GM21619 (cell line): ENCODE measurements around the gene USP24.

ENCODE experiments used
- ATAC-seq: cut with Tn5 transposase; IDR thresholded peaks from one replicate; pipeline ENCODE4 v1.9.1; 2021; ENCODE audit not compliant: unreplicated experiment

USP24 gene

GRCh38 chr1:55055084-55055882, 159.9 kb downstream of the USP24 start:
- no peak for ATAC-seq

DNA sequence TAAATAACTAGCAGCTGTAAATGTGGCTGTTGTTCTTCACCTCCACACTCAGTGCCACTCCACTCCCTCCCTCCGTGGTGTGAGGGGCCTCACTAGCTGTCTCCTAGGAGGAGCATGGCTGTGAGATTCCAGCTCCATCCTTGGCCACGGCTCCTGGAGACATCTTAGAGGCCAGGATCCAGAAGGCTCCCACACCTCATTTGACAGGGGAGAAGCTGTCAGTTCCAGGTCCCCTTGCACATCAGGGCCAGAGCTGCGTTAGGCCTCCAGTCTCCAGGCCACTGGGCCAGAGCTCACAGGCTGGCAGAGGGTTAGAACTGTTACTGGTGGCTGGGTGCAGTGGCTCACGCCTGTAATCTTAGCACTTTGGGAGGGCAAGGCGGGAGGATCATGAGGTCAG, 160.8 kb downstream of the USP24 start:
- no peak for ATAC-seq

DNA sequence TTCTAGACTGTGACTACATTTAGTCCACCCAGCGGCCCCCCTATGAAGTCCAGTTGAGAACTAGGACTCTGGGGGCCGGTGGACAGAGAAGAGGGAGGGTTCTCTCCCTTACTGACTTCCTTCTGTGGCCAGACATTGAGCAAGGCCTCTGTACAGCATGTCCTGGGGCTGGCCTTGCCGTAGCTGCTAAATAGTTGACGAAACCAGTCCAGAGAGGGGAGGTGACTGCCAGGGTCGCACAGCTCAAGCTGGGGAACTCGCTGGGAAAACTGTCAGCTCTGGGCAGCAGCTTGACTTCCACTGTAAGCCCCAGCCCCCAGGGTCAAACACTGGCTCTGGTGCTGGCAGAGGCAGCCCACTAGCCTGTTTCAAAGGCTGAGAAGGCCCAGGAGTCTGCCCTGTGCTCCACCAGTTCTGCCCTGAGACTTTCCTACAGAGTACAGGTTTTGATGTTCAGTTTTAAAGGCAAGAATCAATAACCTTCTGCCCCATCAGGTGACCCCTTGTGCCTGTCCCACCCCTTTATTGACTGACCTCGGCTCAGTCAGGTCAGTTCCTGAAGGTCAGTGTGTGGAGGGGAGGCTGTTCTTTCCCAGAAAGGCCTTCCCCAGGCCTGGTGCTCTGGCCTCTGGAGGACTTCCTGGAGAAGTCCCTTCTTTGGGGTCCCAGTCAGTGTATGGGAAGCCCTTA, 161.8 kb downstream of the USP24 start:
- no peak for ATAC-seq

- ATAC-seq, result no peak
Observed at GRCh38 chr1:55052221-55053142, 162.7 kb downstream of the USP24 start.

DNA sequence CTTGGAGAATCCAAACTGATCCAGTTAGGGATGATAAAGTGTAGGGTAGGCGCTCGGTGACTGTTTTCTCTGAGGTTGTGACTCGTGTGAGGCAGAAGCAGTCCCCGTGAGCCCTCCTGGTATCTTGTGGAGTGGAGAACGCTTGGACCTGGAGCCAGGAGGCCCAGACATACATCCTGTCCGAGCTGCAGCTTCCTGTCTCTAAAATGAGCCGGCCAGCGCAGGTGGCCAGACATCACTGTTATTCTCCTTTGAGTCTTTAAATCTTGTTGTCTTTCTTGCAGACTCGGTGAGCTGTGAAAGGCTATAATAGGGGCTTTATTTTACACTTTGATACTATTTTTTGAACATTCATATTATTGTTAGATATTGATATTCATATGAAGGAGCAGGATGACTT, 163.5 kb downstream of the USP24 start:
- ATAC-seq, result no peak

DNA sequence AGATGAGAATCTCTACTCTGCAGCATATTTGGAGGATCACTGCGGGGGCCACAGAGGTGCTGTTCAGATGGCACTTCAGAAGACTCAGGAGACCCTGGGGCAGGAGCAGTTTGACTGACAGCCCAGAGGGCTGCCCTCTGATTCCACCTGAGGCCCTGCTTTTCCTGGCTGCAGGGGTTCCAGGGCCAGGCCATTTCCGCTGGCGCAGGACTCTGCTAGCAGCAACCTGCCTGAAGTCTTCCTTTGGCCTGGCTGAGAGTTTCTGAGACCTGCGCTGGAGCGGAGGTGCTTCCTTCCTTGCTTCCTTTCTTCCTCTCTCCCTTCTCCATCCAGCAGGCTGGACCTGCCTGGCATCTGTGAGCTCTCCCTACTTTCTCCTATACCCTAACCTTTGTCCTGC, 164.0 kb downstream of the USP24 start:
- ATAC-seq, result no peak

- no peak for ATAC-seq
Observed at GRCh38 chr1:55050283-55050682, 164.9 kb downstream of the USP24 start.

DNA sequence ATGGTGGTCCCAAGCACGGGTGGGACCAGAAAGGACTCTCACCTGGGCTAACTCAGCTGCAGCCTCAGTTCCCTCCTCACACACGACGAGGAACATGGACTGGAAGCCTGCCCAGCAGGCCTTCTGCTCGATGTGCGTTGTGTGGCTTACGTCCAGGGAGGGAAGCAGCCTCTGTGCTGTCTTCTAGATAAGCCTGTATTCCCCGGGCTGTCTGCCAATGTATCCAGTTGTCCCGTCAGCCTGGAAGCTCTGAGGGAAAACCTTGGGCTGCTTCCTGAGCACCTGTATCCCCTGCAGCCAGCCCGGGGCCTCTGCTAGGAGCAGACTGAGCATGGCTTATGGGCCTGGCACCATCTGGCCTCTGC, 165.3 kb downstream of the USP24 start:
- ATAC-seq, result no peak

- no peak for ATAC-seq
Observed at GRCh38 chr1:55049271-55049913, 165.8 kb downstream of the USP24 start.

- no peak for ATAC-seq
Observed at GRCh38 chr1:55048453-55049270, 166.5 kb downstream of the USP24 start.

DNA sequence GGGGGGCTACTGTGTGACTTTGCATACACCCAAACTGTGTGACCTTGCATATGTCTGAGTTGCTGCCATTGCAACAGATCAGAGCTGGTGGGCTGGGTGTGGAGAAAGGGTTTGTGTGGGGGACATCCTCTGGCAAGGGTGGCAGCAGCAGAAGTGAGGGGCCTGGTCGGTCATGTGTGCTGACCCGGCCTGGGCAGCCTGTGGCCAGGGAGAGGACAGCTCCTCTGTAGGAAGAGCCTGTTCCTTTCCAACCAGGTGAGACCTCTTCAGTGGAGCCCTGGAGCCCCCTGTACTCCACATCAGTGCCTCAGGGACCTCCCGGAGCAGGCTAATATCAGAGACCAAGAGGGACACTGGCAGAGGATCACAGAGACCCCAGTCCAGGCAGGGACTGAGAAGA, 167.6 kb downstream of the USP24 start:
- ATAC-seq, result no peak

GRCh38 chr1:55046871-55047270, 168.3 kb downstream of the USP24 start:
- ATAC-seq, result no peak

GRCh38 chr1:55045430-55045829, 169.7 kb downstream of the USP24 start:
- no peak for ATAC-seq

GRCh38 chr1:55044617-55045397, 170.4 kb downstream of the USP24 start:
- no peak for ATAC-seq

DNA sequence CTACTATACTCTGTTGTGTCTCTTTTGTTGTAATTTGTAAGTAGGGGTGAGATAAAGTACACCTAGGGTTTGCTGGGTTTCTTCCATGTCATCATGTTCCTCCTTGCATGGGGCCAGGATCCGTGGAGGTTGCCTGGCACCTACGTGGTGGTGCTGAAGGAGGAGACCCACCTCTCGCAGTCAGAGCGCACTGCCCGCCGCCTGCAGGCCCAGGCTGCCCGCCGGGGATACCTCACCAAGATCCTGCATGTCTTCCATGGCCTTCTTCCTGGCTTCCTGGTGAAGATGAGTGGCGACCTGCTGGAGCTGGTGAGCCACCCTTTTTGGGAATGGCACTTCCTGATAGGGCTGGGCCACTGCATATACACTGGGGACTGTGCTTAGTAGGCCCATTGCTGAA, 171.4 kb downstream of the USP24 start:
- ATAC-seq, result no peak

DNA sequence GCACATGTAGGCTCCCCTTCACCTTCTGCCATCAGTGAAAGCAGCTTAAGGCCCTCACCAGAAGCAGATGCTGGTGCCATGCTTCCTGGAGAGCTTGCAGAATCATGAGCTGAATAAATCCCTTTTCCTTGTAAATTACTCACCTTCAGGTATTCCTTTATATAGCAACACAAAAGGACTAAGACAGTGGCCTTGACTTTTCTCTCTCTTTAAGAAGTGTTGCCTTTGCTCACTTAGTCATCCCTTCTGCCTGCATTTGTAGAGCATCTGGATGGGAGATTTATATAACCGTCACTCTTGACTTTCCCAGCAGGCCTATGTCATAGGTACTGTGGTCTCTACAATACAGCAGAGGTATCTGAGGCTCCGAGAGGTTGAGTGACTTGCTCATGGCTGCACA, 172.2 kb downstream of the USP24 start:
- ATAC-seq, result no peak

DNA sequence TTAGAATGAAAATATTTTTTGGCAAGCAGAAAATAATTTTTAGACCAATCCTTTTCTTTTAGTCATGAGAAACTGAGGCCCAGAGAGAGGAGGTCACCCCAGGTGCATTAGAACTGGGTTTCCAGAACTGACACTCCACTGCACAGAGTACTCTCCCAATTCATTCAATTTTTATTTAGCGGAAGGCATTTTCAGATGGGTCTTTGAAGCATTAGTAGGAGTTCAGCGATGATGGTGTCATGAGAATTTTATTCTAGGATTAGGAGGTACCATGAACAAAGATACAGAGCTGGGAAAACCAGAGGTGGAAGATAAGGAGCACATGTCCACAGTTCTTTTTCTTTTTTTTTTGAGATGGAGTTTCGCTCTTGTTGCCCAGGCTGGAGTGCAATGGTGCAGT, 173.6 kb downstream of the USP24 start:
- ATAC-seq, result no peak

- ATAC-seq, result no peak
Observed at GRCh38 chr1:55040933-55041494, 174.2 kb downstream of the USP24 start.
